HEK293T (cell line): ENCODE results near the gene AOAH.

Experiments used
- CTCF ChIA-PET: fragments of 350-600 bp; formaldehyde crosslinking; extraction: SDS; loops from one replicate; lab custom pipeline; 2021; ENCODE audit warnings: antibody characterized with exemption, inconsistent platforms; lab: Yijun Ruan, JAX
- POLR2A ChIA-PET: fragments of 350-600 bp; formaldehyde crosslinking; extraction: SDS; loops from one replicate; lab custom pipeline; 2020; ENCODE audit warnings: antibody characterized with exemption, inconsistent platforms; lab: Yijun Ruan, JAX
- DNase-seq: peaks from one replicate; pipeline ENCODE4 v3.0.0; 2012; ENCODE audit warnings: mixed read lengths; ENCODE audit errors: extremely low spot score
- ARNT ChIP-seq: fragments of 450-650 bp; IDR thresholded peaks from 2 replicates; pipeline ENCODE4 v1.6.1; 2017; ENCODE audit warnings: mild to moderate bottlenecking
- BHLHE40 ChIP-seq: fragments of 450-650 bp; IDR thresholded peaks from 2 replicates; pipeline ENCODE4 v1.6.1; 2016; ENCODE audit warnings: mild to moderate bottlenecking, moderate library complexity, borderline replicate concordance
- CTBP1 ChIP-seq: fragments of 450-650 bp; IDR thresholded peaks from 2 replicates; pipeline ENCODE4 v1.6.1; 2016; ENCODE audit warnings: borderline replicate concordance
- ELF4 ChIP-seq: fragments of 450-650 bp; IDR thresholded peaks from 2 replicates; pipeline ENCODE4 v1.6.1; 2017; ENCODE audit warnings: antibody characterized with exemption
- FOXA1 ChIP-seq: fragments of 450-650 bp; IDR thresholded peaks from 2 replicates; pipeline ENCODE4 v1.6.1; 2016; ENCODE audit warnings: mild to moderate bottlenecking
- FOXK2 ChIP-seq: fragments of 450-650 bp; IDR thresholded peaks from 2 replicates; pipeline ENCODE4 v1.6.1; 2016; ENCODE audit warnings: mild to moderate bottlenecking
- FOXM1 ChIP-seq: fragments of 450-650 bp; IDR thresholded peaks from 2 replicates; pipeline ENCODE4 v1.6.1; 2017; ENCODE audit warnings: mild to moderate bottlenecking, borderline replicate concordance
- HDGF ChIP-seq: fragments of 450-650 bp; IDR thresholded peaks from 2 replicates; pipeline ENCODE4 v1.6.1; 2017; ENCODE audit warnings: antibody characterized with exemption, borderline replicate concordance
- L3MBTL2 ChIP-seq: fragments of 450-650 bp; conservative IDR thresholded peaks from 2 replicates; pipeline ENCODE4 v1.6.1; 2016; ENCODE audit warnings: mild to moderate bottlenecking
- LEF1 ChIP-seq: fragments of 450-650 bp; IDR thresholded peaks from 2 replicates; pipeline ENCODE4 v1.6.1; 2017; ENCODE audit warnings: mild to moderate bottlenecking, borderline replicate concordance
- NFRKB ChIP-seq: fragments of 450-650 bp; IDR thresholded peaks from 2 replicates; pipeline ENCODE4 v1.6.1; 2016; ENCODE audit warnings: mild to moderate bottlenecking, moderate library complexity
- SP1 ChIP-seq: fragments of 450-650 bp; IDR thresholded peaks from 2 replicates; pipeline ENCODE4 v1.6.1; 2017
- SUZ12 ChIP-seq: fragments of 450-650 bp; IDR thresholded peaks from 2 replicates; pipeline ENCODE4 v1.6.1; 2016; ENCODE audit warnings: mild to moderate bottlenecking
- TARDBP ChIP-seq: fragments of 450-650 bp; IDR thresholded peaks from 2 replicates; pipeline ENCODE4 v1.6.1; 2016
- ZNF384 ChIP-seq: fragments of 450-650 bp; IDR thresholded peaks from 2 replicates; pipeline ENCODE4 v1.6.1; 2016
- TF ChIP-seq, protein P1 (sequence below): fragments of 450-650 bp; IDR thresholded peaks from 2 replicates; pipeline ENCODE4 v1.6.1; 2016

AOAH gene

GRCh38 chr7:36606976-36607720 lies 117.1 kb downstream of the AOAH start:
- CTCF ChIA-PET: no interaction called here
- DNase-seq: no peak

DNA sequence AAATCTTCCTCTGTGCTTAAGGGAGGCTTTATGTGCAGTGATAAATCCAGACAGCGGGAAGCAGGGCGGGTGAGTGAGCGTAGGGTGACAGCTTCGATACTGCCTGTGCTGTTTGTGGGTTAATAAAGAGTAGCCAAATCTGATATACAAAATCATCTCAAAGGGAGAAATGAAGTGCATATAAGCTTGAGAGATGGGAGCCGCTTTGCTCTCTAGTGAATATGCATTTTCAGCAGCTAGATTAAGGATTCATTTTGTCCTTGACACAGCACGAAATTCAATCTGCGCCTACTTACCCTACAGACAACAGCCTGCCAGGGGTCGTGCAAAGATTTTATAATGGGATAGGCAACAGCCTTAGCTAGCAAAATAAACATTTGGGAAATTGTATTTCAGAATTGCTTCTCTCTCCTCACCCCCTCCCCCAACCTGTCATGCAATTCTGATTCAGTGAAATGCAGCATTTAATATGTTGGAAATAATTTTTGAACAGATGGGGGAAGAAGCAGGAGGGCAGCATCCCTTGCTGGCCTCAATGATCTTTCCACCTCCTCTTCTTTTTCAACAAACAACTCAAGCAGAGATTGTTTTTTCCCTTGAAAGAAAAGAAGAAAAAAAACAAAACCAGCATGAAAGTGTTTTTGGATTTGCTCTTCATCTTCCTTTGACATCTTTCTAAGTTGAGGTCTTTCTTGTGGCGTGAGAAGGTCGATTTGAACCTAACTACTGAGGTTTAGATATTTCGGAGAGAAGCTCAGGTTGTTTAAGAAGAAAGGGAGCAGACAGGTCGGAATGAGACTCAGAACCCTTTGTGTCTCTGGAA lies 117.9 kb downstream of the AOAH start:
- TF ChIP-seq LEF1: no peak
- ChIA-PET CTCF (no interaction called here), POLR2A (no interaction called here)
- DNase-seq: no peak

More at GRCh38 chr7:36606976-36607720, 117.1 kb downstream of the AOAH start:
- POLR2A ChIA-PET: no interaction called here
- TF ChIP-seq BHLHE40 (no peak), TARDBP (no peak), ZNF384 (no peak), L3MBTL2 (no peak), NFRKB (no peak), FOXM1 (no peak), SP1 (no peak), CTBP1 (no peak), ARNT (no peak), SUZ12 (no peak)

- no peak for TF ChIP-seq BHLHE40
- TF ChIP-seq TARDBP: no peak
- ChIA-PET CTCF (interaction anchor here (0.9 kb wide), 1 partner anchor 118 kb away, joined by 3 read pairs; no protein-coding TSS in a partner anchor), POLR2A (no interaction called here)
- no peak for DNase-seq
These were observed 118.8 kb downstream of the AOAH start for GRCh38 chr7:36605261-36606051.

DNA sequence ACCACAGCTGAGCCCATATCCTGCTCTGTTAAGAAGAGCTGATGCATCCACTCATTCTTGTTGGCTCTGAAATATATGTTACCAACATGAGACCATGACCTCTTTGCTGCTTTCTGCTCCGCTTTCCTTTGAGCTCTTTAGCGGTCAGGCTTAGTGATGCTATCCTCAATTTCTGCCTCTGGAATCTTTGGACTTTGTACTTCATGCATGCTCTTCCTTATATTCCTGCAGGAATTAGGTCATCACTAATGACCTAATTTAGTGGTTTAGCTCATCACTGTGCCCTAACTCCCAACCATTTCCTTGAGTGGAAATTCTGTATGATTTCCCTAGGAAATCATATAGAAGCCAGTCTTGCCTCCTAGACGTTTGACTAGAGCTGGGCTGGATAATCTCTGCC lies 119.5 kb downstream of the AOAH start:
- no peak for DNase-seq
- TF ChIP-seq L3MBTL2 (no peak), SP1 (no peak), SUZ12 (no peak), ZNF384 (no peak), CTBP1 (no peak), BHLHE40 (no peak), FOXM1 (no peak), ARNT (no peak), TARDBP (no peak), ELF4 (no peak), FOXA1 (no peak)
- TF ChIP-seq, protein P1, sequence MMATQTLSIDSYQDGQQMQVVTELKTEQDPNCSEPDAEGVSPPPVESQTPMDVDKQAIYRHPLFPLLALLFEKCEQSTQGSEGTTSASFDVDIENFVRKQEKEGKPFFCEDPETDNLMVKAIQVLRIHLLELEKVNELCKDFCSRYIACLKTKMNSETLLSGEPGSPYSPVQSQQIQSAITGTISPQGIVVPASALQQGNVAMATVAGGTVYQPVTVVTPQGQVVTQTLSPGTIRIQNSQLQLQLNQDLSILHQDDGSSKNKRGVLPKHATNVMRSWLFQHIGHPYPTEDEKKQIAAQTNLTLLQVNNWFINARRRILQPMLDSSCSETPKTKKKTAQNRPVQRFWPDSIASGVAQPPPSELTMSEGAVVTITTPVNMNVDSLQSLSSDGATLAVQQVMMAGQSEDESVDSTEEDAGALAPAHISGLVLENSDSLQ: no peak
- CTCF ChIA-PET: interaction anchor here (0.9 kb wide), 1 partner anchor 117 kb away, joined by 3 read pairs; no protein-coding TSS in a partner anchor
- POLR2A ChIA-PET: no interaction called here

DNA sequence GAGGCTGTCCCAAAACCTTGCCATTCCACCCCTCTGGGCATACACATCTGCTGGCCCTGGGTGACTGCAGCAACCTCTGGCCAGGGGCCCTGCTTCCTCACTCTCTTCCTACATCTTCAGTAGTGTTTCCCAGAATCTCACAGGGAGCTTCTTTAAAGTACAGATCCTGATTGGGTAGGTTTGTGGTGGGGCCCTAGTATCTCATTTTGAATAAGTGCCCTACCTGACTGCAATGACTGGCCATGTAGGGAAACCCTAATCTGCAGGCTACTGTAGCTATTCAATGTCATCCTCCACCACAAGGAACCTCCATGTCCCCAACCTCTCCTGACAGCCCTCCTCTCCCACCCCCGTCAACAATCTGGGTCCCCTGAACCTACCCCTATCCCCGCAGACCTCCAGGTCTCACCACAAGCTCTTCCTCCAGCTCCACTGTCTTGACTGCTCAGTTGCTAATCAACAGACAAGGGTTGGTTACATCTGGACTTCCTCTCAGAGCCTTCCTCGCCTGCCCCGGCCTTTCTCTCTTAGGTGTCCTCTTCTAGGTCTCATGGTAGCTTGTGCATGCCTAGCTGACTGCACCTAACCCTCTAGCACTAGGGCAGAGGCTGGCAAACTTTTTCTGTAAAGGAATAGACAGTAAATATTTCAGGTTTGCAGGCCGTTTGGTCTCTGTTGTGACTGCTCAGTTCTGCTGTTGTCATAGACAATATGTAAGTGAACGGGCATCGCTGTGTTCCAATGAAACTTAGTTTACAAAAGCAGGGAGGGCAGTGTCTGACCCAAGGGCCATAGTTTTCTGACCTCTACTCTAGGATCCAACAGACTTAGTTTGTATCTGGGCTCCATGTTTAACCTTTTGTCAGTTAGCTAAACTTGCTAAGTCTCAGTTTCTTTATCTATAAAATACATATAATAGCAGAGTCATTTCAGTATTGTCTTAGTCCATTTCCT lies 121.1 kb downstream of the AOAH start:
- DNase-seq: no peak
- ChIA-PET POLR2A (no interaction called here), CTCF (no interaction called here)
- TF ChIP-seq BHLHE40 (no peak), HDGF (no peak), ARNT (no peak), CTBP1 (no peak), FOXM1 (no peak), SP1 (no peak), FOXK2 (no peak), L3MBTL2 (no peak), ZNF384 (no peak), TARDBP (no peak), ELF4 (no peak), NFRKB (no peak)
- TF ChIP-seq, protein P1: no peak

GRCh38 chr7:36602511-36602910 lies 121.8 kb downstream of the AOAH start:
- CTCF ChIA-PET: no interaction called here
- POLR2A ChIA-PET: no interaction called here
- DNase-seq: no peak
- TF ChIP-seq TARDBP: no peak
- TF ChIP-seq ELF4: no peak
- no peak for TF ChIP-seq CTBP1
- TF ChIP-seq, protein P1: no peak
- no peak for TF ChIP-seq FOXM1
- no peak for TF ChIP-seq SP1
- no peak for TF ChIP-seq FOXA1
- no peak for TF ChIP-seq ARNT
- TF ChIP-seq NFRKB: no peak
- no peak for TF ChIP-seq HDGF
- no peak for TF ChIP-seq FOXK2
- no peak for TF ChIP-seq ZNF384
- no peak for TF ChIP-seq LEF1
- TF ChIP-seq SUZ12: no peak
- no peak for TF ChIP-seq L3MBTL2
